PFSK-1 (cell line): ENCODE measurements around the gene RAD51B.

ENCODE experiments used
- POLR2AphosphoS5 ChIP-seq: IDR thresholded peaks from 2 replicates; pipeline ENCODE4 v1.6.1; 2012; ENCODE audit warnings: low read depth, mild to moderate bottlenecking, control low read depth, low read length, moderate library complexity
- TF ChIP-seq, protein P1 (sequence below), 2 experiments: IDR thresholded peaks; 2 replicates each; pipeline versions ENCODE4 v1.6.1 to v1.8.0; 2011 to 2012; ENCODE audit warnings: low read depth in 2 of 2, low read length in 2 of 2, control low read depth in 1 of 2, inconsistent platforms in 1 of 2, mild to moderate bottlenecking in 1 of 2, moderate library complexity in 1 of 2; ENCODE audit not compliant: insufficient read depth in 1 of 2

DNA sequence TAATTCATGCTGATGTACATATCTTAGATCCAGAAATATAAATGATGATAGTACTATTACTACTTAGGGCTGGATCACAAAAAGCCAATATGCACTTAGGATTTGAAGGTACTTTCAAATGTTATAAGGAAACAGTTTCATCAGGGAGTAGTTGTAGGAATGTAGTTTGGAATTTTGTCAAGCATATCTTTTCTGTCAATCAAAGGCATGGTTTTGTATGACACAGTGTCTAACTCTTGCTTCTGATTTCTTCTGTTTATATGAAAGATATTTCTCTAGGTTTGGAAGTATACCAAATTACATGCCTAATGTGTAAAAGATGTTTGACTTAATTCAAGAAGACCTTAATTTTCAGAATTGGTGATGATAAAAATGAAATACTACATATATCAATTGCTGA lies 135.7 kb downstream of the RAD51B start:
- TF ChIP-seq, protein P1, sequence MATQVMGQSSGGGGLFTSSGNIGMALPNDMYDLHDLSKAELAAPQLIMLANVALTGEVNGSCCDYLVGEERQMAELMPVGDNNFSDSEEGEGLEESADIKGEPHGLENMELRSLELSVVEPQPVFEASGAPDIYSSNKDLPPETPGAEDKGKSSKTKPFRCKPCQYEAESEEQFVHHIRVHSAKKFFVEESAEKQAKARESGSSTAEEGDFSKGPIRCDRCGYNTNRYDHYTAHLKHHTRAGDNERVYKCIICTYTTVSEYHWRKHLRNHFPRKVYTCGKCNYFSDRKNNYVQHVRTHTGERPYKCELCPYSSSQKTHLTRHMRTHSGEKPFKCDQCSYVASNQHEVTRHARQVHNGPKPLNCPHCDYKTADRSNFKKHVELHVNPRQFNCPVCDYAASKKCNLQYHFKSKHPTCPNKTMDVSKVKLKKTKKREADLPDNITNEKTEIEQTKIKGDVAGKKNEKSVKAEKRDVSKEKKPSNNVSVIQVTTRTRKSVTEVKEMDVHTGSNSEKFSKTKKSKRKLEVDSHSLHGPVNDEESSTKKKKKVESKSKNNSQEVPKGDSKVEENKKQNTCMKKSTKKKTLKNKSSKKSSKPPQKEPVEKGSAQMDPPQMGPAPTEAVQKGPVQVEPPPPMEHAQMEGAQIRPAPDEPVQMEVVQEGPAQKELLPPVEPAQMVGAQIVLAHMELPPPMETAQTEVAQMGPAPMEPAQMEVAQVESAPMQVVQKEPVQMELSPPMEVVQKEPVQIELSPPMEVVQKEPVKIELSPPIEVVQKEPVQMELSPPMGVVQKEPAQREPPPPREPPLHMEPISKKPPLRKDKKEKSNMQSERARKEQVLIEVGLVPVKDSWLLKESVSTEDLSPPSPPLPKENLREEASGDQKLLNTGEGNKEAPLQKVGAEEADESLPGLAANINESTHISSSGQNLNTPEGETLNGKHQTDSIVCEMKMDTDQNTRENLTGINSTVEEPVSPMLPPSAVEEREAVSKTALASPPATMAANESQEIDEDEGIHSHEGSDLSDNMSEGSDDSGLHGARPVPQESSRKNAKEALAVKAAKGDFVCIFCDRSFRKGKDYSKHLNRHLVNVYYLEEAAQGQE (IDR thresholded peaks at IDR 0.05; ENCODE audit: insufficient read depth in 1 of 2, low read depth in 2 of 2, low read length in 2 of 2), result no peak
- no peak for TF ChIP-seq POLR2AphosphoS5
